Measurements from ENCODE around the gene SMIM3. TPM values are rescaled to one million over a fixed set of nuclear protein-coding genes. Genes with fewer than 3 reads are reported as not detected.
A peak's percentile ranks its signal among the peaks of the same experiment; 100 is the strongest.
"Not testable (repeated sequence)": the region's sequence is repeated elsewhere in the genome, so short reads cannot be mapped to it uniquely, and the experiment has no call there.

The SMIM3 gene
- polyA plus RNA-seq, 1 experiment = 36.3 TPM

DNA sequence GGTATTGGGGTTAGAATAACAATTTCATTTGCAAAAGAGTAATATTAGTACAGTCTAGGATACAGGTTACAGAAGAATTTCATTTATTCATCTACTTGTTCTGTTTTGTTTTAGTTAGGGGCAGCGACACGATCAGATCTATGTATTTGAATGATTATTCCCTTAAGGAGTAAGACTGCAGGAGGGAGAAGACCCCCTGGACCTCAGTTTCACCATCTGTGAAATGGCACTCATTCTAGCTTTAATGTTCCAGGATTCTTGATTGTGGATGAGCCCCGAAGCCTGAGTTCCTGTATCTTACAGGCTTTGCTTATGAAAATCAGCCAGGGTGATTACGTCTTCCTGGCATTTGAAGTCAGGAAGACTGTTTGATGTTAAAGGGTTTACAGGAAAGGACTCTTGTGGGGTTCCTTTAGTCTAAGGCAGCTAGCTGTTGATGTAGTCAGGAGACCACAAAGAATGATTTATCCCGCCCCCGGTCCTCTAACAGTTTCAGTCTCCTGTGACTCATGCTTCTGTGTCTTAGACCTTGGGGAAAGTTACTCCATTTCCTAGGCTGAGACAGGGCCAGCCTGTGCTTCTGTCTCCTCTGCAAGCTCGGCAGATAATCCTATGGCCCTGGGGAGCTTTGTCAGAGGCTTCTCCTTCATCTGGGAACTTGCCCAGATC lies 11.5 kb downstream of the SMIM3 start:
- POLR2A ChIA-PET = interaction anchor here (1.2 to 2.1 kb wide), 3 partner anchors 9 to 31 kb away, joined by 3 to 23 read pairs (median 10); partner anchors contain the start of genes DCTN4 and SMIM3
- CTCF ChIA-PET = interaction anchor here (0.6 to 3.2 kb wide), 4 partner anchors 11 to 58 kb away, joined by 3 to 30 read pairs (median 12); partner anchors contain the start of gene SMIM3
- Histone ChIP-seq H3K4me3 (ENCODE audit: low read depth, low read length) (peak overlapping the region; percentile 4), H3K27me3 (ENCODE audit: control insufficient read depth, insufficient read depth, low read length) (no peaks in the 10 kb centered on the region), H3K27ac (ENCODE audit: low read depth, low read length) (peak overlapping the region; percentile 73), H3K9me3 (ENCODE audit: control insufficient read depth, insufficient read depth, low read length) (no peaks in the 10 kb centered on the region)
- TF ChIP-seq, protein P1, sequence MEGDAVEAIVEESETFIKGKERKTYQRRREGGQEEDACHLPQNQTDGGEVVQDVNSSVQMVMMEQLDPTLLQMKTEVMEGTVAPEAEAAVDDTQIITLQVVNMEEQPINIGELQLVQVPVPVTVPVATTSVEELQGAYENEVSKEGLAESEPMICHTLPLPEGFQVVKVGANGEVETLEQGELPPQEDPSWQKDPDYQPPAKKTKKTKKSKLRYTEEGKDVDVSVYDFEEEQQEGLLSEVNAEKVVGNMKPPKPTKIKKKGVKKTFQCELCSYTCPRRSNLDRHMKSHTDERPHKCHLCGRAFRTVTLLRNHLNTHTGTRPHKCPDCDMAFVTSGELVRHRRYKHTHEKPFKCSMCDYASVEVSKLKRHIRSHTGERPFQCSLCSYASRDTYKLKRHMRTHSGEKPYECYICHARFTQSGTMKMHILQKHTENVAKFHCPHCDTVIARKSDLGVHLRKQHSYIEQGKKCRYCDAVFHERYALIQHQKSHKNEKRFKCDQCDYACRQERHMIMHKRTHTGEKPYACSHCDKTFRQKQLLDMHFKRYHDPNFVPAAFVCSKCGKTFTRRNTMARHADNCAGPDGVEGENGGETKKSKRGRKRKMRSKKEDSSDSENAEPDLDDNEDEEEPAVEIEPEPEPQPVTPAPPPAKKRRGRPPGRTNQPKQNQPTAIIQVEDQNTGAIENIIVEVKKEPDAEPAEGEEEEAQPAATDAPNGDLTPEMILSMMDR (IDR thresholded peaks at IDR 0.05; ENCODE audit: low read depth, low read length) = no peak
- DNase-seq (ENCODE audit: low read depth, low spot score) = peak; percentile 95

GRCh38 chr5:150791536-150791935 lies 13.0 kb downstream of the SMIM3 start:
- CTCF ChIA-PET = interaction anchor here (3.2 kb wide), 1 partner anchor 10 kb away, joined by 30 read pairs; no protein-coding TSS in a partner anchor
- Histone ChIP-seq H3K27ac (ENCODE audit: low read depth, low read length) (no peak overlapping the region), H3K27me3 (ENCODE audit: control insufficient read depth, insufficient read depth, low read length) (no peaks in the 10 kb centered on the region), H3K9me3 (ENCODE audit: control insufficient read depth, insufficient read depth, low read length) (no peaks in the 10 kb centered on the region), H3K4me3 (ENCODE audit: low read depth, low read length) (no peak overlapping the region)
- TF ChIP-seq, protein P1 (IDR thresholded peaks at IDR 0.05; ENCODE audit: low read depth, low read length) = no peak
- POLR2A ChIA-PET = no interaction called here
- DNase-seq (ENCODE audit: low read depth, low spot score) = no peak

DNA sequence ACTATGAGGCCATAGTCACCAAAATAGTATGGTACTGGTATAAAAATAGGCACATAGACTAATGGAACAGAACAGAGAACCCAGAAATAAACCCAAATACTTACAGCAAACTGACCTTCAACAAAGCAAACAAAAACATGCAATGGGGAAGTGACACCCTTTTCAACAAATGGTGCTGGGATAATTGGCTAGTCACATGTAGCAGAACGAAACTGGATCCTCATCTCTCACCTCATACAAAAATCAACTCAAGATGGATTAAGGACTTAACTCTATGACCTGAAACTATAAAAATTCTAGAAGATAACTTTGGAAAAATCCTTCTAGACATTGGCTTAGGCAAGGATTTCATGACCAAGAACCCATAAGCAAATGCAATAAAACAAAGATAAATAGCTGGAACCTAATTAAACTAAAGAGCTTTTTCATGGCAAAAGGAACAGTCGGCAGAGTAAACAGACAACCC lies 14.9 kb downstream of the SMIM3 start:
- POLR2A ChIA-PET; H3K9me3 ChIP-seq (ENCODE audit: control insufficient read depth, insufficient read depth, low read length); H3K27me3 ChIP-seq (ENCODE audit: control insufficient read depth, insufficient read depth, low read length); CTCF ChIA-PET; DNase-seq (ENCODE audit: low read depth, low spot score); H3K4me3 ChIP-seq (ENCODE audit: low read depth, low read length); H3K27ac ChIP-seq (ENCODE audit: low read depth, low read length): not testable (repeated sequence)

DNA sequence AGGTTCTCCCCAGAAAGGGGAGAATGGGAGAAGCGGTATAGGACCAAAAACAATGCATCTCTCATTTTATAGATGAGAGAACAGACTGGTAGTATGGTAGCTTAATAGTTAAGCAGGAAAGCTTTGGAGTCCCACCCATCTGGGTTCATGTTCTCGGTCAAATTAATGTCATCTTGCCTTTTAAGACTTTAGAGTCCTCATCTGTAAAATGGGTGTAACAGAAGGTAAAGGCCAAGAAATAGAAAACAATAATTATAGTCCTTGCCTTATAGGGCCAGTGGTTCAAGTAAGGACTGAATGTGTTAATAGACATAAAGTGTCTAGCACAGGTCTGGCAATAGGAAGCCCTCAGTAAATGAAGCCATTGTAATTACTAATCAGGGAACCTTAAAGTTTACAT lies 16.4 kb downstream of the SMIM3 start:
- ChIA-PET POLR2A (no interaction called here), CTCF (no interaction called here)
- no peaks in the 10 kb centered on the region for H3K27me3 ChIP-seq (ENCODE audit: control insufficient read depth, insufficient read depth, low read length)
- TF ChIP-seq, protein P1 (IDR thresholded peaks at IDR 0.05; ENCODE audit: low read depth, low read length) = no peak
- H3K9me3 ChIP-seq (ENCODE audit: control insufficient read depth, insufficient read depth, low read length) = no peaks in the 10 kb centered on the region
- H3K27ac ChIP-seq (ENCODE audit: low read depth, low read length) = no peak overlapping the region
- H3K4me3 ChIP-seq (ENCODE audit: low read depth, low read length) = no peak overlapping the region
- DNase-seq (ENCODE audit: low read depth, low spot score) = no peak

- TF ChIP-seq, protein P1 (IDR thresholded peaks at IDR 0.05; ENCODE audit: low read depth, low read length) = no peak
- ChIA-PET POLR2A (no interaction called here), CTCF (interaction anchor here (0.6 to 1.1 kb wide), 2 partner anchors 9 to 365 kb away, joined by 4 to 7 read pairs; no protein-coding TSS in a partner anchor)
- no peaks in the 10 kb centered on the region for H3K27me3 ChIP-seq (ENCODE audit: control insufficient read depth, insufficient read depth, low read length)
- no peak for DNase-seq (ENCODE audit: low read depth, low spot score)
- no peak overlapping the region for H3K4me3 ChIP-seq (ENCODE audit: low read depth, low read length)
- H3K27ac ChIP-seq (ENCODE audit: low read depth, low read length) = no peak overlapping the region
- no peaks in the 10 kb centered on the region for H3K9me3 ChIP-seq (ENCODE audit: control insufficient read depth, insufficient read depth, low read length)
These were observed 18.8 kb downstream of the SMIM3 start for GRCh38 chr5:150797384-150797783.

Data from AG04450 (cell line).